HUES6 (cell line): ENCODE data around the gene CEMIP.
"Not testable (repeated sequence)": the region's sequence is repeated elsewhere in the genome, so short reads cannot be mapped to it uniquely, and the experiment has no call there.

Source experiments
- H3K27ac ChIP-seq: 2 replicates; pipeline ENCODE4 v1.7.0; 2013; ENCODE audit warnings: low read depth, mild to moderate bottlenecking, low read length, inconsistent platforms
- H3K27me3 ChIP-seq: 2 replicates; pipeline ENCODE4 v1.6.1; 2013; ENCODE audit warnings: low read length; ENCODE audit not compliant: control insufficient read depth, insufficient read depth
- H3K36me3 ChIP-seq: 2 replicates; pipeline ENCODE4 v1.6.1; 2013; ENCODE audit warnings: low read length; ENCODE audit not compliant: control insufficient read depth, insufficient read depth
- H3K4me1 ChIP-seq: 2 replicates; pipeline ENCODE4 v1.6.1; 2013; ENCODE audit warnings: low read length; ENCODE audit not compliant: control insufficient read depth, insufficient read depth
- H3K4me3 ChIP-seq: 2 replicates; pipeline ENCODE4 v1.5.1; 2013; ENCODE audit warnings: low read depth, low read length
- H3K9ac ChIP-seq: one replicate; pipeline ENCODE4 v1.6.1; 2013; ENCODE audit warnings: mild to moderate bottlenecking, low read length
- H3K9me3 ChIP-seq: 2 replicates; pipeline ENCODE4 v1.6.1; 2013; ENCODE audit warnings: low read depth, low read length; ENCODE audit not compliant: control insufficient read depth, insufficient read depth

The CEMIP gene

GRCh38 chr15:80953001-80953952 is 174.1 kb downstream of the CEMIP start:
- H3K9me3 ChIP-seq = no peaks in the 10 kb centered on the region
- H3K27me3 ChIP-seq = no peaks in the 10 kb centered on the region
- peaks cover 29% of the 10 kb centered on the region for H3K36me3 ChIP-seq
- H3K4me1 ChIP-seq = peaks cover 31% of the 10 kb centered on the region
- peak overlapping the region; percentile 55 for H3K9ac ChIP-seq
- H3K27ac ChIP-seq = no peak overlapping the region
- H3K4me3 ChIP-seq = no peak overlapping the region

- H3K4me1 ChIP-seq = peaks cover 31% of the 10 kb centered on the region
- peak overlapping the region; percentile 55 for H3K9ac ChIP-seq
- H3K4me3 ChIP-seq = no peak overlapping the region
- H3K9me3 ChIP-seq = no peaks in the 10 kb centered on the region
- H3K27ac ChIP-seq = peak overlapping the region; percentile 48; the same call in 1 of the 2 replicates
- peaks cover 23% of the 10 kb centered on the region for H3K36me3 ChIP-seq
- H3K27me3 ChIP-seq = no peaks in the 10 kb centered on the region
Observed at GRCh38 chr15:80953953-80954778, 175.0 kb downstream of the CEMIP start.

GRCh38 chr15:80955571-80956452 is 176.6 kb downstream of the CEMIP start:
- peaks cover 31% of the 10 kb centered on the region for H3K4me1 ChIP-seq
- H3K36me3 ChIP-seq = peaks cover 11% of the 10 kb centered on the region
- H3K4me3 ChIP-seq, H3K9ac ChIP-seq, H3K9me3 ChIP-seq, H3K27me3 ChIP-seq, H3K27ac ChIP-seq: not testable (repeated sequence)

GRCh38 chr15:80957556-80957955 is 178.4 kb downstream of the CEMIP start:
- no peak overlapping the region for H3K9ac ChIP-seq
- H3K4me3 ChIP-seq = no peak overlapping the region

GRCh38 chr15:80957976-80958375 is 178.8 kb downstream of the CEMIP start:
- H3K9ac ChIP-seq = no peak overlapping the region
- H3K36me3 ChIP-seq = no peaks in the 10 kb centered on the region
- H3K4me3 ChIP-seq = no peak overlapping the region
- no peak overlapping the region for H3K27ac ChIP-seq
- peaks cover 30% of the 10 kb centered on the region for H3K4me1 ChIP-seq
- H3K27me3 ChIP-seq = no peaks in the 10 kb centered on the region
- H3K9me3 ChIP-seq = no peaks in the 10 kb centered on the region

More at GRCh38 chr15:80957556-80957955, 178.4 kb downstream of the CEMIP start:
- no peaks in the 10 kb centered on the region for H3K36me3 ChIP-seq
- H3K27me3 ChIP-seq = no peaks in the 10 kb centered on the region
- no peaks in the 10 kb centered on the region for H3K9me3 ChIP-seq
- peaks cover 31% of the 10 kb centered on the region for H3K4me1 ChIP-seq
- H3K27ac ChIP-seq = no peak overlapping the region

GRCh38 chr15:80958818-80959495 is 179.8 kb downstream of the CEMIP start:
- Histone ChIP-seq H3K27me3 (no peaks in the 10 kb centered on the region), H3K9me3 (no peaks in the 10 kb centered on the region), H3K4me3 (no peak overlapping the region), H3K4me1 (peaks cover 20% of the 10 kb centered on the region), H3K27ac (no peak overlapping the region), H3K36me3 (no peaks in the 10 kb centered on the region), H3K9ac (no peak overlapping the region)

- not testable (repeated sequence) for H3K27me3 ChIP-seq, H3K4me3 ChIP-seq, H3K9ac ChIP-seq, H3K36me3 ChIP-seq, H3K9me3 ChIP-seq, H3K27ac ChIP-seq
- peaks cover 26% of the 10 kb centered on the region for H3K4me1 ChIP-seq
Observed at GRCh38 chr15:80965454-80965853, 186.3 kb downstream of the CEMIP start.

- Histone ChIP-seq H3K36me3 (peaks cover 9% of the 10 kb centered on the region), H3K9ac (no peak overlapping the region), H3K4me3 (no peak overlapping the region), H3K27ac (0 out of 2 replicates have a peak overlapping the region, but pooled peaks have one; percentile 68), H3K27me3 (no peaks in the 10 kb centered on the region), H3K9me3 (no peaks in the 10 kb centered on the region), H3K4me1 (peaks cover 38% of the 10 kb centered on the region)
Observed at GRCh38 chr15:80966431-80967197, 187.4 kb downstream of the CEMIP start.

GRCh38 chr15:80967451-80967850 is 188.3 kb downstream of the CEMIP start:
- Histone ChIP-seq H3K4me1 (peaks cover 38% of the 10 kb centered on the region), H3K9ac (no peak overlapping the region), H3K36me3 (peaks cover 9% of the 10 kb centered on the region), H3K9me3 (no peaks in the 10 kb centered on the region), H3K27ac (peak overlapping the region; percentile 68), H3K4me3 (no peak overlapping the region), H3K27me3 (no peaks in the 10 kb centered on the region)
